Measurements from ENCODE around the gene CRIP2.

Gene CRIP2

GRCh38 chr14:105474483-105475268 lies at the start of gene CRIP2:
Gene CRIP2, plus strand, starts transcription at chr14:105474821. Its CDS starts 42 bp downstream, at chr14:105474863.
- DNase-seq: peak; percentile 34

DNA sequence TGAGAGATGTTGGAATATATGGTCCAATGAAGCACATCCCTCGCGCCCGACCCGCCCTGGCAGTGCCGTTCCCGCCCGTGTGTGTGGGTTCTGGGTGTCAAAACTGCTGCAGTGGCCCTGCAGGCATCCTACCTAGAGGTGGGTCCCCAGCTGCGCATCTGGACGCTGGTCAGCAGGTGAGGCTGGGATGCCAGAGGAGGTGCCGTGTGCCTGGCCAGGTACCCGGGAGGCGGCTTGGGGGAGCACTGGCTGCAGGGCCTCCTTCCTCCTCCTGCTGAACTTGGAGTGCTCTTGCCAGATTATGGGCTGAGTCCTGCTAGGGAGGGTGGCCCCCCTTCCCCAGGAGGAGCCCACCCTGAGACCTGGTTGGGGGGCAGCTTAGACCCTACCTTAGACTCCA lies 49.8 kb upstream of the CRIP2 start:
- DNase-seq: no peak

GRCh38 chr14:105425823-105426247 lies 48.8 kb upstream of the CRIP2 start:
- DNase-seq: no peak

DNA sequence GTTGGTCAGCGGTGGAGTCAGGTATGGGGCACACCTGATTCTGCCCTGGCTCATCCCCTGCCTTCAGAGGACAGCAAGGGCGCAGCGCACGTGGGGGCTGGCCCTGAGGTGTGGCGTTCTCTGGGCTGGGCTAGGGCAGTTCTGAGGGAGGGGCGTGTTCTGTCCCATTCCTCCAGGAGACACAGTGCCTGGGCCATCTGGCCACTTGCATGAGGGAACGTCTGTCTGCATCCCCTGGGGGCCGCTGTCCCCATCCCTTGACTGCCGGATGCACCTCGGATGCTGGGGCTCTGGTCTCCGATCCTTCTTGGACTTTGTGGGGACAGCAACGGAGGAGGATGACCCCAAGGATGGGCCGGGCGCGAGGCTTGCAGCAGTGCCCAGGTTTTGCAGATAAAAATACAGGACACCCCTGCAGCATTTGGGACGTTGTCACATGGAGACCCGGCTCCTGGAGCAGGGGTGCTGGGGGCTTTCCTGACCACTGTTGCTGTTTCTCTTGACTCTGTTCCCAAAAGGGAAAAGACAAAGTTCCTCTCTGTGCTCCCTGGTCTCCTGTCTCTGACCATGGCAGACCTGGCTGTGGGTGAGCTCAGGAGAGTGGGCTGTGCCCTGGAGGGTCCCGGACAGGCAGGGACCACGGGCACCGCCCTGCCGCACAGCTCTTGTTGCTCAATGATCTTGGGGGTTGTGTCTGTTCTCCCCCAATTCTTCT lies 48.0 kb upstream of the CRIP2 start:
- DNase-seq: no peak

GRCh38 chr14:105427412-105427811 lies 47.2 kb upstream of the CRIP2 start:
- no peak for DNase-seq

GRCh38 chr14:105427936-105428485 lies 46.6 kb upstream of the CRIP2 start:
- no peak for DNase-seq

DNA sequence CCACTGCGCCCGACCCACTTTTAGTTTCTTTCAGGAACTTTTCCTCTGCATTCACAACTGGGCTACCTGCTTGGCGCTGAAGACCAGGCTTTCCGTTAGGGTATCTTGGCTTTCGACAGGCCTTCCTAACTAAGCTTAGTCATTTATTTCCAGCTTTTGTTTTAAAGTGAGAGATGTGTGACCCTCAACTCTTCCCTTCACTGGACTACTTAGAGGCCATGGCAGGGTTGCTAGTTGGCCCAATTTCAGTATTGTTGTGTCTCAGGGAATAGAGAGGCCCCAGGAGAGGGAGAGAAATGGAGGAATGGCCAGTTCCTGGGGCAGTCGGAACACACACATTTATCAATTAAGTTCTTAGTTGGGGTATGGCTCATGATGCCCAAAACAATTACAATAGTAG lies 44.6 kb upstream of the CRIP2 start:
- DNase-seq: no peak

- no peak for DNase-seq
Observed at GRCh38 chr14:105430565-105430964, 44.1 kb upstream of the CRIP2 start.

DNA sequence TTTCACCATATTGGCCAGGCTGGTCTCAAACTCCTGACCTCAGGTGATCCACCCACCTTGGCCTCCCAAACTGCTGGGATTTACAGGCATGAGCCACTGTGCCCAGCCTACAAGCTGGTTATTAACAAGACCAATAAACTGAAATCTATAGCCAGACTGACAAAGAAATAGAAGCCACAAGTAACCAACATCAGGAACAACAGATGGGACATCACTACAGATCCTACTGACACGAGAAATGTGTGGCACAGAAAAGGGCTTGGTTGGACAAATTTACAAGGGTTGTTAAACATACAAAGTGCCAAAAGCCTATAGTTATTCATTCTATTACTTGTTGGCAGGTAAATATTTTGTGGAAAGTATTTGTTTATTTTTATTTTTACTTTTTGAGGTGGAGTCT lies 43.4 kb upstream of the CRIP2 start:
- DNase-seq: no peak

DNA sequence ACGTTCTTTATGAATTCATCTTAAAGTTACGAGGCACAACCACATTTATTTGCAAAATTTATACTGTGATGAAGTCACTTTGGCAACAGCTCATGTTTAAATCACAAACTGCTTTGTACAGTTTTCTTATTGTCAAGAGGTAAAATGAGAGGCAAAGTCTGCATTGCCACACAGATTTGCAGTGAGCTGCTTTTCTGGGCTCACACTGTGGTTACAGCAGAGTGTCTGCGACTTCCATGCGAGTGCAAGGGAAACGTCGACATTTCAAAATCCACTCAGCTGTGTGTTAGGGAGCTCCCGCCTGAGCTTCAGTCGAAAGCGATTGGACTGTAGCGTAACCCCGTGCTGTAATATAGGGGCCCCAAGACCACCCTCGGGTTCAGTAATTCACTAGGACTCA lies 42.0 kb upstream of the CRIP2 start:
- DNase-seq: no peak

DNA sequence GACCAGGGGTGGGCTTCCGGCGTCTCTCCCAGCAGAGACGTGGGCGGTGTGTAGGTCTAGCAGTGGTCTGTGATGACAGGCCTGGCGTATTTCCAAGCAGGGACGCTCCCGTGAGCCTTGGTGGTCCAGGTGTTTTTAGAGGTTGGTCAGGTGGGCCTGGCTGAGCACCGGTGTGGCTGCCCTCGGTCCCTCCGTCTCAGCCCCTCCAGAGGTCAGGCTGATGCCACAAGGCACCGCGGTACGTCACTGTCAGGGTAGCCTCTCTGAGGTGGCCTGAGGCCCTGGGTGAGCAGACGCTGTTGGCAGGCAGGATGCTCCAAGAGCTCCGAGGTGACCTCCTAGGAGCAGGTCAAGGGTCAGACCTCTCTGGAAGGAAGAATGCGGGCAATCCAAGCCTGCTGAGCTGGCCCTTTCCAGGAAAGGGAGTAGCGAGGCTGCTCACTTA lies 41.4 kb upstream of the CRIP2 start:
- DNase-seq: no peak

GRCh38 chr14:105436402-105436801 lies 38.2 kb upstream of the CRIP2 start:
- DNase-seq: no peak

DNA sequence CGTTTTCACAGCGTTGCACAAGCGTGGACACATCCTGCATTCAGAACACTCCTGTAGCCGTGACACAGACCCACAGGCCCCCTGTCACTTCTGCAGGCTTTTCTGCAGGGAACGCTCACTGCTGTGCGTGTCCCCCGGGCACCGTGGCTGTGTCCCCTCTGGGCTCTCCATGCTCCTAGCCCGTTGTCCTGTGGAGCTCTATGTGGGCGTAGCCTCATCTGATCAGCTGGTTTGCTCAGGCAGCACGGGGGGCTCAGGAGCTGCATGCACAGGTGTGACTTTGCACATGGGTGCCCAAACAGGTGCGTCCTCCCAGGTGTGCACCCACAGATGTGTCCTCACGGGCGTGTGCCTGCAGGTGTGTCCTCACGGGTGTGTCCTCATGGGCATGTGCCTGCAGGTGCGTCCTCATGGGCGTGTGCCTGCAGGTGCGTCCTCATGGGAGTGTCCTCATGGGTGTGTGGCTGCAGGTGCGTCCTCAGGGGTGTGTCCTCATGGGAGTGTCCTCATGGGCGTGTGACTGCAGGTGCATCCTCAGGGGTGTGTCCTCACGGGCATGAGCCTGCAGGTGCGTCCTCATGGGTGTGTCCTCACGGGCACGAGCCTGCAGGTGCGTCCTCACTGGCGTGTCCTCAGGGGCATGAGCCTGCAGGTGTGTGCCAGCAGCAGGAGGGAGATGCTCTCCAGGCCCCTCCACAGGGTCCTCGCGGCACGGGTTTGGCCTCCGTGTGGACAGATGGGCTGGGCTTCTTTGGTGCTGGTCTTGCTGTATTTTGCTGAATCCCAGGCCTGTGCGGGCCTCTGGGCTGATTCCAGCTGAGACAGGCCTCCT lies 37.5 kb upstream of the CRIP2 start:
- no peak for DNase-seq

- DNase-seq: no peak
Observed at GRCh38 chr14:105437723-105438500, 36.7 kb upstream of the CRIP2 start.

GRCh38 chr14:105439179-105439578 lies 35.4 kb upstream of the CRIP2 start:
- no peak for DNase-seq

- no peak for DNase-seq
Observed at GRCh38 chr14:105439710-105440553, 34.7 kb upstream of the CRIP2 start.

DNA sequence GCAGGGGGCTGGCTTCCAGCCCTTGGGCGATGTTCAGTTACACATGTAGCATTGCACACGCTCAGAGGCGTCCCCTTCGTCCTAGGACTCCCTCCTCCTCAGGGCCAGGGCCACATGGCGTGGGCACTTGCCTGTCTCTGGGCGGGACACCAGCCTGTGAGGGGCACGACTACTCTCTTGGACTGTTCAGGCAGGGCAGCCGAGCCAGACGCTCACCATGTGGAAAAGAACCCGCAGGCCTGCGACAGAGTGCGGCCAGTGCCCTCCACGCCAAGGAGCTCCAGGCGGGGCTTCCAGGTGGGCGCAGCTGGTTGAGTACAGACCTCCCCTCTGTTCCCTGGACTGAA lies 34.1 kb upstream of the CRIP2 start:
- no peak for DNase-seq

DNA sequence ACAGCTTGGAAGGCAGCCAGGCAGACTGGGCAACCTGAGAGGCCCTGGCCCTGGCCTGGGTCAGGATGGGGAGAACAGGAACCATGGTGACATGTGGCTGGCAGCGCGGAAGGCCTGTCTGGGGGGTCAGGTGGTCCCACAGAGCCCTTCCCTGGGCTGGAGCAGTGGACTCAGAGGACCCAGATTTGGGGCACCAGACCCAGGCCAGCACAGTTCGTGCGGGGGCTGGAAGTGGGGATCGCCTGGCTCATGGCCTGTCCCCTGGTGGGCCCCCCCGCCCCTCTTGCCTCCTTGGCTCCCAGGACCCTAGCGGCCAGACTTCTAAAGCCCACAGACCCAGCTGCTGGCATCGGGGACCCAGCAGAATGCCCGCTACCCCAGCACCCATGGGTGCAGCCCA lies 33.6 kb upstream of the CRIP2 start:
- DNase-seq: no peak

DNA sequence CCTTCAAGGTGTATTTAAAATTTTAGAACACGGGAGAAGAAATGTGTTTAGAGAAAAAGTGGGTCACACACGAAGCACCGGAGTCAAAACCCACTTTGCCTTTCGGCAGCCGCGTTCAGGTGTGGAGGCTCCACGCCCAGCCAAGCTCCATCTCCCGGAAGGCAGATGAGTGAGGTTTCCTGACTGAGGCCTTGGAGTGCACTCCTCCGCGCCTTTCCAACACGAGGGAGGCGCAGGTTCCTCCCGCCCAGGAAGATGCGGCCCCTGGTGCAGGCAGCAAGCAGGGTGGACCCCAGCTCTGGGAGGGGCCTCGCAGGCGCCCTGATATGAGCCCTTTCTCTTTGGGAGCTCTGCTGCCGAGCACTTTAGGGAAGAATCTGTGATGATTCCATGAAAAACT lies 32.5 kb upstream of the CRIP2 start:
- DNase-seq: no peak

DNA sequence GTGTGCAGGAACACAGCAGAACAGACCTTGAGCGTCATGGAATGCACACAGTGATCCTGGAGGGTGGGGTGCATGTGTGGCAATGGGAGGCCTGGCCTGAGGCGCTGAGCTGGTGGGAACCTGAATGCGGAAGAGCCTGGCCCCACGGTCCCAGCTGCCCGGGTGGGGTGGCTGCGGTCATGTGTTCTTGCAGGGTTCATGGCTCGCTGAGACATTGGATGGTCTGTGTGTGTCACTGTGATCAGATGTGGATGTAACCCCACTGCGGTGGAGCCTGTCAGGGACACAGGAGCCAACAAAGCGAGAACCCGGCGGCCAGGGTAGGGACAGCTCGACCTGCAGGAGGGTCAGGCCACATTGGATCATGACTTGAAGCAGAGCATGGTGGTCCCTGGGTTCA lies 31.8 kb upstream of the CRIP2 start:
- no peak for DNase-seq

DNA sequence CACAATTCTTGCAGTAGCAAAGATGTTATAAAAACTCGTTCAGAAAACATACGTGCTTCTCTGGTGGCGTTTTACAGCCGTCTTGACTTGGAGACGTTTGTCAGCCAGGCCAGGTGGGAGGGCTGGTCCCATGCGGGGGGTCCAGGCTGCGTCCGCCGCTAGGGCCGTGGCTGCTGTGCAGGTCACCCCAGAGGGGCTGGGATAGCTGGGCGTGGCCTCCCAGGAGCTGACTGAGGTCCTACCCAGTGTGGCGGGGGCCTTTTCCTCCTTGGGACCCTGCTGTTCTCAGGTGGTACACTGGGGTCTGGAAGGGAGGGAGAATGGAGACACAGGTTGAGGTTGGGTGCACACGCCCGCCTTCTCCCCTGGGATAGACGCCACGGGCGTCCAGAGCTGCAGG lies 29.8 kb upstream of the CRIP2 start:
- no peak for DNase-seq

- no peak for DNase-seq
Observed at GRCh38 chr14:105445290-105445689, 29.3 kb upstream of the CRIP2 start.

All from activated naive CD4-positive, alpha-beta T cell treated with anti-CD3 and anti-CD28 coated beads, Interleukin-2, amount 50 U/mL, for 16 hours (primary cell).